Smooth muscle cell (in vitro differentiated cells): ENCODE measurements around the gene LINC01488. TPM values are rescaled to one million over a fixed set of nuclear protein-coding genes. Genes with fewer than 3 reads are reported as not detected.

Experiments
- DNase-seq: peaks from one replicate; lab custom pipeline; 2025; ENCODE audit not compliant: unreplicated experiment; lab: John Stamatoyannopoulos, UW
- H2AFZ ChIP-seq: fragments of 200-600 bp; sonication (generic); 2 replicates; pipeline ENCODE4 v1.6.0; 2016; ENCODE audit warnings: antibody characterized with exemption, low read depth, mild to moderate bottlenecking
- H3F3A ChIP-seq: fragments of 200-600 bp; sonication (generic); 2 replicates; pipeline ENCODE4 v1.6.0; 2017; ENCODE audit warnings: antibody characterized with exemption, low read depth
- H3K27ac ChIP-seq: fragments of 200-600 bp; sonication (generic); 2 replicates; pipeline ENCODE4 v1.5.1; 2016; ENCODE audit warnings: low read depth, mild to moderate bottlenecking
- H3K27me3 ChIP-seq: fragments of 200-600 bp; sonication (generic); 2 replicates; pipeline ENCODE4 v1.6.1; 2016; ENCODE audit warnings: low read depth, mild to moderate bottlenecking
- H3K36me3 ChIP-seq: fragments of 200-600 bp; sonication (generic); 2 replicates; pipeline ENCODE4 v1.5.1; 2016; ENCODE audit warnings: low read depth
- H3K4me1 ChIP-seq: fragments of 200-600 bp; sonication (generic); 2 replicates; pipeline ENCODE4 v1.5.1; 2016; ENCODE audit warnings: low read depth
- H3K4me2 ChIP-seq: fragments of 200-600 bp; sonication (generic); 2 replicates; pipeline ENCODE4 v1.6.0; 2016; ENCODE audit warnings: mild to moderate bottlenecking
- H3K4me3 ChIP-seq: fragments of 200-600 bp; sonication (generic); 2 replicates; pipeline ENCODE4 v1.5.1; 2016; ENCODE audit warnings: mild to moderate bottlenecking
- H3K79me2 ChIP-seq: fragments of 200-600 bp; sonication (generic); 2 replicates; pipeline ENCODE4 v1.6.0; 2016; ENCODE audit warnings: low read depth, mild to moderate bottlenecking
- H3K9ac ChIP-seq: fragments of 200-600 bp; sonication (generic); 2 replicates; pipeline ENCODE4 v1.6.0; 2016; ENCODE audit warnings: low read depth
- H3K9me3 ChIP-seq: fragments of 200-600 bp; sonication (generic); replicated peaks from 2 replicates; pipeline ENCODE4 v1.5.1; 2016; ENCODE audit warnings: low read depth
- H4K20me1 ChIP-seq: fragments of 200-600 bp; sonication (generic); 2 replicates; pipeline ENCODE4 v1.6.0; 2016; ENCODE audit warnings: low read depth
- CTCF ChIP-seq: fragments of 200-600 bp; sonication (generic); IDR thresholded peaks from 2 replicates; pipeline ENCODE4 v1.5.1; 2017; ENCODE audit warnings: borderline replicate concordance, mild to moderate bottlenecking, antibody characterized with exemption; ENCODE audit not compliant: insufficient read depth, poor library complexity, severe bottlenecking
- WGBS: methylation state at CpG from one replicate; pipeline ENCODE4 v1.1.7; 2016; ENCODE audit warnings: low lambda C conversion rate; 5-methylcytosine and 5-hydroxymethylcytosine counted together
- polyA plus RNA-seq: library from polyadenylated mRNA; unstranded; fragments of >200 nt; fragmentation: Nextera tagmentation; extraction: Ambion mirVana; gene quantifications from 2 replicates; pipeline ENCODE4 v1.2.1, GENCODE V29; 2016
- total RNA-seq: library from RNA; depleted of rRNA; stranded (reverse); fragments of >200 nt; gene quantifications from 2 replicates; pipeline ENCODE4 v1.2.3, GENCODE V29; 2014

The LINC01488 gene
- total and polyA plus RNA-seq, 2 experiments from 2014 or later: not detected

- no peak overlapping the region for H3K4me2 ChIP-seq
- H3K36me3 ChIP-seq: no peaks in the 10 kb centered on the region
- no peak overlapping the region for H2AFZ ChIP-seq
- peaks cover 63% of the 10 kb centered on the region for H3K4me1 ChIP-seq
- no peak for TF ChIP-seq CTCF
- no peaks in the 10 kb centered on the region for H4K20me1 ChIP-seq
- H3K27ac ChIP-seq: no peak overlapping the region
- peaks cover 13% of the 10 kb centered on the region for H3F3A ChIP-seq
- no peak overlapping the region for H3K9ac ChIP-seq
- no peaks in the 10 kb centered on the region for H3K9me3 ChIP-seq
- no peaks in the 10 kb centered on the region for H3K27me3 ChIP-seq
- H3K4me3 ChIP-seq: no peak overlapping the region
- no peak for DNase-seq
- H3K79me2 ChIP-seq: no peaks in the 10 kb centered on the region
- 68% methylated on average over 2 of the region's 2 CpGs for WGBS
Measured at GRCh38 chr11:69439127-69439526, 42.3 kb upstream of the LINC01488 start.

- Histone ChIP-seq H2AFZ (no peak overlapping the region), H4K20me1 (no peaks in the 10 kb centered on the region), H3K9me3 (no peaks in the 10 kb centered on the region), H3K27me3 (no peaks in the 10 kb centered on the region), H3K4me2 (no peak overlapping the region), H3K79me2 (no peaks in the 10 kb centered on the region), H3K4me1 (peaks cover 63% of the 10 kb centered on the region), H3K9ac (no peak overlapping the region), H3K36me3 (no peaks in the 10 kb centered on the region), H3F3A (peaks cover 13% of the 10 kb centered on the region), H3K4me3 (no peak overlapping the region), H3K27ac (no peak overlapping the region)
- no peak for TF ChIP-seq CTCF
- 96% methylated on average over 13 of the region's 13 CpGs for WGBS
- DNase-seq: no peak
Measured at GRCh38 chr11:69439651-69440464, 41.6 kb upstream of the LINC01488 start.

- Histone ChIP-seq H3K27ac (no peak overlapping the region), H3K79me2 (no peaks in the 10 kb centered on the region), H3F3A (peaks cover 13% of the 10 kb centered on the region), H2AFZ (no peak overlapping the region), H3K4me1 (peaks cover 56% of the 10 kb centered on the region), H3K4me2 (no peak overlapping the region), H4K20me1 (no peaks in the 10 kb centered on the region), H3K27me3 (no peaks in the 10 kb centered on the region), H3K9ac (no peak overlapping the region), H3K4me3 (no peak overlapping the region), H3K36me3 (no peaks in the 10 kb centered on the region), H3K9me3 (no peaks in the 10 kb centered on the region)
- 97% methylated on average over 6 of the region's 6 CpGs for WGBS
- no peak for TF ChIP-seq CTCF
- DNase-seq: no peak
Measured at GRCh38 chr11:69440876-69441275, 40.6 kb upstream of the LINC01488 start.
